SKM-1 (cell line): ENCODE data around the gene GTPBP4.
"Not testable (repeated sequence)": the region's sequence is repeated elsewhere in the genome, so short reads cannot be mapped to it uniquely, and the experiment has no call there.

ENCODE experiments used
- DNase-seq: peaks from one replicate; lab custom pipeline; 2025; ENCODE audit not compliant: unreplicated experiment; lab: John Stamatoyannopoulos, UW

The GTPBP4 gene

DNA sequence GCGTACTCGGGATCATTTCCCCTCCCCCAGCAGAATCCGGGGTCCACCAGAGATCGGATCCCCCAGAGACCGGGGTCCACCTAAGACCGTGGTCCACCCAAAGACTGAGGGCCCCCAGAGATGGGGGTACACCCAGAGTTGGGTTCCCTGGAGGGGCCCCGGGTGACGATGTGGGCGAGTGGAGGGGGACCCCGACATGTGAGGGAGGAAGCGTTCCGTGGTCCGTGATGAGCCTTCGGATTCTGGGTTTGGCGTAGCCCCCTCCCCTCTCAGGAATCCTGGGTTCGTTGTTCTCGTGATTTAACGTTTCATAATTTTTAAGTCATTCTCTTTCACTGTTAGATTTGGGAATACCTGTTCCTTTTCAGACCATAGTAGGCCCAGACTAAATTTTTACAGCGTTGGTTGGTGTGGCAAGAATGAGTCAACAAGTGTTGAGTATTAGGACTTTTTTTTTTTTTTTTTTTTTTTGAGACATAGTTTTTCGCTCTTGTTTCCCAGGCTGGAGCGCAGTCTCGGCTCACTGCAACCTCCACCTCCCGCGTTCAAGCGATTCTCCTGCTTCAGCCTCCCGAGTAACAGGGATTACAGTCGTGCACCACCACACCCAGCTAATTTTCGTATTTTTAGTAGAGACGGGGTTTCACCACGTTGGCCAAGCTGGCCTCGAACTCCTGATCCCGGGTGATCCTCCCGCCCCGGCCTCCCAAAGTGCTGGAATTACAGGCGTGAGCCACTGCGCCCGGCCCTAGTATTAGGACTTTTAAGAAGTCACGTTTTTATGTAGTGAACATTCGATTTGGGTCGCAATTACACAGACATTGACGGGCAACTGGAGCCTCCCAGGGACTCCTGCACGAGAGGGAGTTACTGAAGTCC, 672 bp downstream of the GTPBP4 start:
- no peak for DNase-seq

DNA sequence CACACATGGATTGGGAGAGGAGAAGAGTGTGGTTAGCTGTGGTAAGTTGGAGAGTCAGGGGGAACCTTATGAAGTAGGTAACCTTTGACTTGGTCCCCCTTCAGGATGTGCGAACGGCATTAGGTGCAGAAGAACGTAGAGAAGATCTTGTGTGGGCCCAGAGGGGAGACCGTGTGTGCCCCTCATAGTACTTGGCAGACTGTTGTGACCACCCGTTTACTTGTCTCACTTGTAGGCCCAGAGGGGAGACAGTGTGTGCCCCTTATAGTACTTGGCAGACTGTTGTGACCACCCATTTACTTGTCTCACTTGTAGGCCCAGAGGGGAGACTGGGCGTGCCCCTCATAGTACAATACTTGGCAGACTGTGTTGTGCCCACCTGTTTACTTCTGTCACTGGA, 2.6 kb downstream of the GTPBP4 start:
- DNase-seq: no peak

DNA sequence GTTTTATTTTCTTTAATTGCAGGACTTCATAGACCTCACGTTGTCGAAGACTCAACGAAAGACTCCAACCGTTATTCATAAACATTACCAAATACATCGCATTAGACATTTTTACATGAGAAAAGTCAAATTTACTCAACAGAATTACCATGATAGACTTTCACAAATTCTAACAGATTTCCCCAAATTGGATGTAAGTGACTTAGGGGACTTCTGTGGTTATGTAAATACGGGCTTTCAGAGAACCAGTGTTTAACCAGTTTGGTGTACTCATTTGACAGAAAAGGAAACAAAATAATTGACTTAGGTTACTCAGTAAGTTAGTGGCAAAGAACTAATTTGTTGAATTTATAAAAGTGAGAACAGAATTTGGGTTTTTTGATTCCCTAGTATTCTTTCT, 4.2 kb downstream of the GTPBP4 start:
- no peak for DNase-seq

DNA sequence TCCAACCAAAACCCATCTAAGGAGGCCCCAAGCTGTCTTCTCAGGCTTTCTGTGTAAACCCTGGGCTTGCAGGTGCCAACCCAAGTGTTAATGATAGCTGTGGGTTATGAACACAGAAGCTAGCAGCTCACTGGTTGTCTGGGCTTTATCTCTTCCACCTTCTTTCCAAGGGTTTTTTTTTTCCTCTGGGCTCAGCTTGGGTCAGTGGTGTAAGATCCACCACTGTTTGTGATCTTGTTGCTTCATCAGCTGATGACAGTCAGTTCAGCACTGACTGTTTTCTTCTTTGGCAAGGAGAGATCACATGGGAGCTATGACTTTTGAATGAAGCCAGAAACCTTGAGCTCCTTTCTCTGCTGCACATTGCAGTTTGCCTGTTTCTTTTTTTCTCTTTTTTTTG, 4.6 kb downstream of the GTPBP4 start:
- DNase-seq: no peak

DNA sequence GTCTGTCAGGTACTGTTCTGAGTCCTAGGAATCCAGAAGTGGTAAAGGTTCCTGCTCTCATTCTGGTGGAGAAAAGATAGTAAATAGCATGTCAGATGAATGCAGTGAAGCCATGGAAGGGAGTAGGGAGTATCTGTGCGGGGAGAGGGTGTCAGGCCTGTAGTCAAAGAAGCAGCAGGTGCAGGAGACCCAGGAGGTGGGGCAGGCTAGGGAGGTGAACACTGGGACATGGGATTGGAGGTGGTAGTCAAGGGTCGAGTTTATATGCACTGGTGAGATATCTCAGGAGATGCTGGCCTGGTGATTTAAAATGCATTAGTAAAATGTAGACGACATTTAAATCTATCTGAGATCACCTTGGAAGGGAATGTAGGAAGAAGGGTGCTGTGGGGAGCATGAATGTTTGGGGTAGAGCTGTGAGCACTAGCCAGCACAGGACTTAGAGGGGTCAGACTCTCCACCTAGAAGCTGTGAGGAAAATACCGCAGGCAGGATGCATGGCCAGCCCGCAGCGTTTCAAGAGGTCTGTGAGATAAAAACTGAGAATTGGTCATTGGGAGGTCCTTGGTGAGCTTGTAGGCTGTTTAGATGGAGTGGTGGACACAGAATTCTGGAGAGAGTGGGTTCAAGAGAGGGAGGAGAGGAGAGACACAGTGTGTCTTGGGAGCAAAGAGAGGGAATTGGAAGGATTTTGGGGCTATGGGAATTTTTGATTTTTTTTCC, 6.8 kb downstream of the GTPBP4 start:
- DNase-seq: no peak

DNA sequence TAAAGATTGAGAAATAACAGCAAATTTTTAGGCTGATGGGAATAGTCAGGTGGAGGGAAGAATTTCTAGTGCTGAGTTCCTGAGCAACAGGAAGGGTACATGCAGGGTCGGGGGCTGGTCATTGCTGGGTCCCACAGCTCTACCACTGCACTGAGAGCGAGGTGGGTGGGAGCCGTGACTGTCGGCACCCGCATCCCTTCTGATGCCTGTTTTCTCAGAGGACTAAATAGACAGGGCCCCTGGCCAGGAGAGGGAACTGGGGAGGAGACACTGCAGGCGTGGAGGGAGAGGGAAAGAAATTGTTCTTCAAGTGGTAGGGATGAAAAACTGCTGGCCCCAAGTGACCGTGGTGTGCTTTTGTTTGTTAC, 7.3 kb downstream of the GTPBP4 start:
- no peak for DNase-seq

DNA sequence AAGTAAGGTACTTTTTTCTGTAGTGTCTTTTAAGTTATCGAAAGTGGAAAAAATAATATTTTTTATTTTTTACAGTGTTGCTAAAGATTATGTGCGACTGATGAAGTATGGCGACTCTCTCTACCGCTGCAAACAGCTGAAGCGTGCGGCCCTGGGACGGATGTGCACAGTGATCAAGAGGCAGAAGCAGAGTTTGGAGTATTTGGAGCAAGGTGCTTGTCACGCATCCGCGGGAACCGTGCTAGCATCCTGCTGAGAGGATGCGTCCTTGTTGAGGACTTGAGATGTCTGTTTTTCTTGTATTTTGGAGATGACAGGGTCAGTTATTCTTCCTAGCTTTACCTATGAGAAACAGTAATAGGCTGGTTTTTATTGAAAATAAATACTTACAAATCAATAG, 7.8 kb downstream of the GTPBP4 start:
- DNase-seq: no peak

DNA sequence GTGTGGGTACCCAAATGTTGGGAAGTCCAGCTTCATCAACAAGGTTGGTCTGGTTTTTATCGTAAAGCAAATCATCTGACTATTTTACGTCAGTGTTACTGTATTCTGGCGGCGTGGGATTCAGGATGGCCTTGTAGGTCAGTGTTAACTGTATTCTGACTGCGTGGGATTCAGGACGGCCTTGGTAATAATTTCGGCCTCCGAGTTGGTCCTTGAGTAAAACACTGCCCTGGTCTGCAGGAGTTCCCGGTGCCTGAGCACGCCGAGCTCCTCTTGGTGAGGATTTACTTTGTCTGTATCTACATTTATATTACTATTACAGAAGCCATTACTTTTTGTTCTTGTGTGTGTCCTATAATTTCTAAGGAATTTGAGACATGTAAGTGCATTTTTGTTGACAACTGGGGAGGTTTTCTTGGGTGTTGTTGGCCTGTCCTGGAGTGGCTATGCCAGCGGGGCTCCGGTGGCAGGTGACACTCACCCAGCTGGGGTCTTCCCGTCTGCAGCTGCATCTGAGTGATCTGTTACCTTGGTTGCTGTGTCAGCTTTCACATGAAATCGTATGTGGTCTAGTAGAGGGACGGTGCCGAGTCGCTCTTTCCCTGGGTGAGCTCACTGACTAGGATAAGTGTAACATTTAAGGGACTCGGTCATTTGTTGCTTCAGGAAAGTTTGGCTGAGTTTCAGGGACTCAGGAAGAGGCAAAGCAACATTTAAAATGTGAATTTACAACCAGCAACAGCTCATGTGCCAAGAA, 9.2 kb downstream of the GTPBP4 start:
- no peak for DNase-seq

DNA sequence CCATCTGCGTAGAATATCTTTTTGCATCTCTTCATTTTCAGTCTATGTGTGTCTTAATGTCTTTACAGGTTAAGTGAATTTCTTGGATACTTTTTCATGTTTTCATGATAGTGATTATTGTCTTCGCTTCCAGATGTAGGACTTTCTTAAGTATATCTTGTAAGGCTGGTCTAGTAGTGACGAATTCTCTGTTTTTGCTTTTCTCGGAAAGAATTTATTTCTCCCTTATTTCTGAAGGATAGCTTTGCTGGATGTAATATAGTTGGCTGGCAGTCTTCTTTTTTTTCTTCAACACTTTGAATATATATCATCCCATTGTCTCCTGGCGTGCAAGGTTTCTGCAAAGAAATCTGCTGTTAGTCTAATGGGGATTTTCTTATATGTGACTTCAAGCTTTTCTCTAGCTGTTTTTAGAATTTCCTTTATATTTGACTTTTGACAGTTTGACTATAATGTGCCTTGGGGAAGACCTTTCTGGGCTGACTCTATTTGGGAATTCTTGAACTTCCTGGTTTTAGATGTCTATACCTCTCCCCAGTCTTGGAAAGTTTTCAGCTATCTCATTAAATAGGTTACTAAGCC, 14.3 kb downstream of the GTPBP4 start:
- no peak for DNase-seq

DNA sequence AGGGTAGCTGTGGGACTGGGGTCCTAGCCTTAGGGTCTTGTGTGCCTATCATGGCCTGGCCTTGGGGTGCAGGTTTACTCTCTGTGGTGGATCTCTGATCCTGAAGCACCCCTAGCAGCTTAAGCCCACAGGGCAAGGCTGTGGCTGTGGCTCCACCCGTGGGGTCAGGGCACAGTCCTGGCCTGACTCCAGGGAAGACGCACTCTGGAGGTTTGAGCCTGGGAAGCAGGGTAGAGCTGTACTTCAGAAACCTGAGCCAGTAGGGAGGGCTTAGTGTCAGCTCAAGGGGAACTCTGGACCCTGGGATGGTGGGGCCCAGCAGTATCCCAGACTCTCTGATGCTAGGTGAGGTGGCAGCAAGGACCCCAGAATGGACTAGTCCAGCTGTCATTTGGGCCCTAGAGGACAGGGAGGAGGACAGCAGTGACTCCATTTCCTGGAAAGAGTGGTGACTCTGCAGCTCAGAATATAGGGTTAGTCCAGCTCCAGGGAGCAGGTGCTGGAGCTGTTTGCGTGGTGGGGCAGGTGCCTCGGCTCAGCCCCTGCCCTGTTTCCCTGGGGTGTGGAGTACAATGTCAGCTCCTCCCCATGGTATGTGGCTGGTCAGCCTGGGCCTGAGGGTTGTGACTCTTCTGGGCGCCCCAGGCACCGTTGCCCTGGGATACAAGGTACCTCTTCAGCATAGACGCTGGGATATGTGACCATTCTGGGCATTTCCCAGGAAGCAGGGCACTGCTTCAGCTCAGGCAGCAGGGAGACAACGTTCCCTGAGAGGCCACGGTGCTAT, 15.8 kb downstream of the GTPBP4 start:
- DNase-seq: no peak

DNA sequence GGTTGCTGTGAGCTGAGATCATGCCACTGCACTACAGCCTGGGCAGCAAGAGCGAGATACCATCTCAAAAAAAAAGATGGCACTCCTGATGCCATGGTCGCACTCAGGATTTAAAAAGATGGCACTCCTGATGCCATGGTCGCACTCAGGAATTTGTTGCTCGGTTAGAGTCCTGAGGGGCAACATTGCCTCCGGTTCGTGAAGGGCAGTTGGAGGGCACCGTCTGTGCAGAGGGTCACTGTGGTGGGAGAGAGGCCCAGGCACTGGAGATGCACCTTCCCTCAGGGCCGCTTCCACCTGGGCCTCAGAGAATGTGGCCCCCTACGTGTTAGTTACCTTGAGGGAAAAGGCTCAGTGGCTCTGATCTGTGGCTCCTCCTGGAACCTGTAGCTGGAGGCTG, 18.3 kb downstream of the GTPBP4 start:
- DNase-seq: no peak

DNA sequence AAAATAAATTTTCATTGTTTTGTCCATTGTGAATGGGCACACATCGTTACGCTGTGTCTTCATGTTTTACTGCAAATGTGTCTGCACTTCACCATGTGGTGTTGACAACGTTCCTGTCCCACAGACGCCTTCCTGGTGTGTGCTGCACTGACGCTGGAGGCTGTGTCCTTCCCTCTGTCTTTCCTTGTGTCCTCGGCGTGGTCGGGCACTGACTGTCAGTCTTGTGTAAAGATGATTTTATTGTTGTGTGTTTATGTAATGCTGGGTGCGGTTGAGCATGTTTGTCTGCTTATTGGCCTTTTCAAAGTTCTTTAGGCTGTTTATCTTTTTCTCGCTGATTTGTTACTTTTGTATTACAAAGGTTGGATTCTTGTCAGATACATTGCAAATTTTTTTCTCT, 19.3 kb downstream of the GTPBP4 start:
- DNase-seq: no peak

DNA sequence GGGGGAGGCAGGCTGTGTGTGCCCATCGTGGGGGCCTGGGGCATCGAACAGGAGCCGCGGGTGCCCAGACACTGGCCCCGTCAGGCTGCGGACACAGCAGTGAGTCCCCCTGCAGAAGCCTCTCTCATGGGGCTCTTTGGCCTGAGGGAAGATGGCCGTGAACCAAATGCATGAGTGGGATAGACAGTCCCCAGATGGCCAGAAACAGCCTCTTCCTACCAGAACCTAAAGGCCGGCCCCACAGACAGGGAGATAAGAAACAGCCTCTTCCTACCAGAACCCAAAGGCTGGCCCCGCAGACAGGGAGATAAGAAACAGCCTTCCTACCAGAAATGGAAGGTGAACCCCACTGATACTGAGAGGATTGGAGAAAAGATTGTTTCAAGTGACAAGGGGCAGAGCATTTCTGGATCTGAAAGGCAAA, 20.8 kb downstream of the GTPBP4 start:
- DNase-seq: no peak

DNA sequence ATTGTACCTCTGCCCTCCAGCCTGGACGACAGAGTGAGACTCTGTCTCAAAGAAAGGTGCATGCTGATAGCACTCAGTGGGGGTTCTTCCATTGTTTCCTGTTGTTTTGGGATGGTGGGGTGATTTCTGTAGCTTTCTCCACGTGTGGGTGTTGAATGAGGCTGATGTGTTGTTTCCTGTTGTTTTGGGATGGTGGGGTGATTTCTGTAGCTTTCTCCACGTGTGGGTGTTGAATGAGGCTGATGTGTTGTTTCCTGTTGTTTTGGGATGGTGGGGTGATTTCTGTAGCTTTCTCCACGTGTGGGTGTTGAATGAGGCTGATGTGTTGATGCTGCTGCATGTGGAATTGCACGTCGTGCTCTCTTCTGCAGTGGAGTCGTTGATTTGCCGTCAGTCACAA, 21.7 kb downstream of the GTPBP4 start:
- DNase-seq: not testable (repeated sequence)

DNA sequence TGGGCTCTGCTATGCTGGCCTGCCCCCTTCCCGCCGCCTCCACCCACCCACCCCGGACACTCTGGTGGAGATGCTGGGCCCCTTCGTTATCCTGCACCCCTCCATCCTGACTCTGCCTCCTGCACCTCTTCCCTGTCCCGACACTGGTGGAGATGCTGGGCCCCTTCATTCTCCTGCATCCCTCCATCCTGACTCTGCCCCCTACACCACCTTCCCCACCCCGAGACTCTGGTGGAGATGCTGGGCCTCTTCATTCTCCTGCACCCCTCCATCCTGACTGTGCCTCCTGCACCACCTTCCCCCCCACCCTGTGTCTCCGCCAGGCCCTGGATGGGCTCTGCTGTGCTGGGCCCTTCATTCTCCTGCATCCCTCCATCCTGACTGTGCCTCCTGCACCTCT, 22.5 kb downstream of the GTPBP4 start:
- no peak for DNase-seq

DNA sequence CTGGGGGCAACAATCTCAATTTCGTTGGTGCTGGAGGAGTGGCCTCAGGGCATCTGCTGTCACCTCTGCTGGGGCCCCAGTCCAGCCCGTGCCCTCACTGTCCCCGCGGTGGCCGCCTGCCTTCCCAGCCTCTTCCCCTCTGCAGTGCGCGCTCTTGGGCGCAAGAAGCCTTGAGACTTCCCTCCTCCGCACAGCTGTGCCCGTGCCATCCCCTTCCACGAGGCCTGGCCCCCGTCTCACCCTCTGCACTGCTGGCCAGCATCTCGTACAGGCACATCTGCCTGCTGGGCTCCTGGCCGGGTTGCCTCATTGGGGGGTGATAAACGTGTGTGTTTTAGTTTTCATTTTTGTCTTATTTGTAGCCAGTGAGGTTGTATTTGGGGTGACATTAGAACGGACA, 23.5 kb downstream of the GTPBP4 start:
- DNase-seq: no peak

DNA sequence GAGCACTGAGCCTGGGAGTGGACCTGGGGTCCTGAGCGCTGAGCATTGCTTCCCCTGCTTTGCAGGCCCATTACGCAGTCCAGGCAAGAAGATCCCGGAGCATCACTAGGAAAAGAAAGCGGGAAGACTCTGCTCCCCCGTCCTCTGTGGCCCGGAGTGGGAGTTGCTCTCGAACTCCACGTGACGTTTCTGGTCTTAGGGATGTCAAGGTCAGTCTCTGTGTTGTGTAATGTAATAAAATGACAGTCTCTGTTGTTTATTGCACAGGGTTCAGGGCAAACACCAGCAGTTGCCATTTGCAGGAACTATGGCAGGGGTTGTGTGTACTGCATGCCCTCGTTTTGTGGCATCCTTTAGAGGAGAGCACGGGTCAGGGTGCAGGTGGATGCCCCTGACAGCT, 27.5 kb downstream of the GTPBP4 start:
- DNase-seq: no peak

DNA sequence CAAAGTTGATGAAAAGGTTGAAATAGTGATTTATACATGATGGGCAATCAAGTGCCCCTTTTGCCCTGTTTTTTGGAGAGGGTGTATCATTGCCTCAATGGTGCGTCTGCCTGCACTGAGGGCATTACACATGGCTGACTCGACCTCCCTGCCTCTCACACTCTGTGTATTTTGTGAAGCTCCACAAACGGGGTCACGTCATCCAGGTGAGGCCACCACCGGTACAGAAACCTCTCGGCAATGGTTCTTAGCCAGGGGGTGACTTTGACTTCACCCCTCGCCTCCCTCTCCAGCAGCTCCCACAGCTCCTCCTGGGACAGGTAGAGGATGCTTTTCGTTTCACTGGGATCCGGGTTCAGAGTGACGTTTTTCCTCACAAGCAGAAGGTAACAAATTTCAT, 31.1 kb downstream of the GTPBP4 start:
- DNase-seq: no peak

DNA sequence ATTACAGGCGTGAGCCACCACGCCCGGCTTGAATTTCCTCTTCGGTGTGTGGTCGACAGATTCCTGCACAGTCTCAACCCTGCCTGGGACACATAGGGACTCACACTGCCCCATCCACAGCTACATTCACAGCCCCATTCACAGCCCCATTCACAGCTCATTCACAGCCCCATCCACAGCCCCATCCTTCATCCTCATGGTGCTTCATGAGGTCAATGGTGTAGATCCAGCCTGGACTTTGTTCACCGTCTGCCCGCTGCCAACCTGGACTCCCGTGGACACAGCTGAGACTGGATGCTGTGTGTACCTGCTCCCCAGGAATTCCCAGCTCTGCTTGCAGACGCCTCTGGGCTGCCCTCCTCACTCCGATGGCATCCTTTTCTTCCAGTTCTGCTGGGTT, 32.2 kb downstream of the GTPBP4 start:
- no peak for DNase-seq

DNA sequence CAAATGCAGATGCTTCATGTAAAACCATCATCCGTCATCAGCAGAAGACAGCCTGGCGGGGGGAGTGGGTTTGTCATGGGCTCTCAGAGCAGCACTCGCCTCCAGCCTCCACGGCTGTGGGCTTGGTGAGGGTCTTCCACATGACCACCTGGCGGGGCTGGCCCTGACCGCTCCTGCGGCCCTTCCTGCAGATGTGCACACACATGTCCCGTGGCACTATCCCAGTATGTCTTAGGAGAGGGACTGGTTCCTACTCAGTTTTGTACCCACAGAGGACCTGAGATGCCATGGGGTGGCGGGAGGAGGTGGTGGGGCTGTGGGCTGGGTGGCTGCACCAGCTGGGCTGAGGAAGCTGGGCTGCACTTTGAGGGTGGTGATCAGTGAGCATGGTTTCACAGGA, 32.7 kb downstream of the GTPBP4 start:
- DNase-seq: no peak

DNA sequence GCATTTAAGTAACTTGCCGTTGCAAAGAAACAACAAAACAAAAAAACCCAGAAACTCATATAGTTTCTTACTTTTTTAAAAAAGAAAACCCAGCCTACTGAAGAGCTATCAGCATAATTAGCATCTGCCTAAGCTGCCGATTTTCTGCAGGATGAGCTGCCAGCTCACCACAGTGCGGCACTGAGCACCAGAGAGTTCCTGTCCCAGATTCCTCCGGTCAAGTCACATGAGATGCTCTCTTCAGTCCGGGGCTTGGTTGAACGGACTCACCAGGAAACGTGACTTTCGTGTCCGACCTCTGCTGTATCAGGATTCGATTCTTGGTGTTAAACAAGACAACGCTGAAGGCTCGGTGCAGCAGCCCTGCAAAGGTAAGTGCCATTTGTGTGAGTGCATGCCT, 34.2 kb downstream of the GTPBP4 start:
- no peak for DNase-seq
